HCT116 (cell line): ENCODE results near the gene AKR1A1. TPM values are rescaled to one million over a fixed set of nuclear protein-coding genes. Genes with fewer than 3 reads are reported as not detected.

Experiments
- ATAC-seq: fragments of 200-7000 bp; cut with Tn5 transposase; 2 replicates; pipeline ENCODE4 v1.9.1; 2020; ENCODE audit warnings: mild to moderate bottlenecking, moderate library complexity
- BruUV-seq: library from RNA; stranded (reverse); fragments of 400-500 nt; replicated peaks from 2 replicates; lab custom pipeline; 2021; lab: Mats Ljungman, UMichigan
- CTCF ChIA-PET: fragments of 300-600 bp; sonication (Branson Sonifier 250); formaldehyde crosslinking; loops from one replicate; lab custom pipeline; 2021; ENCODE audit warnings: antibody characterized with exemption; lab: Charles Lee
- POLR2A ChIA-PET: fragments of 300-600, 350-600 bp; sonication (Branson Sonifier 250); formaldehyde crosslinking; loops from one replicate; lab custom pipeline; 2021; ENCODE audit warnings: antibody characterized with exemption; lab: Charles Lee
- RAD21 ChIA-PET, 2 experiments: fragments of 300-600 bp; sonication (Branson Sonifier 250); formaldehyde crosslinking; loops; one replicate each; lab custom pipeline; 2023; ENCODE audit warnings: low total read pairs in 2 of 2; ENCODE audit not compliant: uncharacterized antibody in 2 of 2, unreplicated experiment in 2 of 2, low non-redundant PET in 1 of 2; lab: Charles Lee
- DNase-seq: peaks from one replicate; pipeline ENCODE4 v3.0.0-alpha.2; 2010; ENCODE audit warnings: low read depth, low spot score
- H2AFZ ChIP-seq: fragments of 200-600 bp; shearing (Covaris generic), sonication (generic); 2 replicates; pipeline ENCODE4 v1.6.1; 2017; ENCODE audit warnings: low read depth, mixed run types, mixed read lengths, antibody characterized with exemption, low read length; ENCODE audit not compliant: poor library complexity, severe bottlenecking
- H3K27ac ChIP-seq: 2 replicates; pipeline ENCODE4 v1.5.1; 2012; ENCODE audit warnings: low read depth, low read length
- H3K27me3 ChIP-seq: fragments of 200-600 bp; sonication (generic); 2 replicates; pipeline ENCODE4 v1.6.1; 2016; ENCODE audit warnings: mixed run types, low read length, mixed read lengths; ENCODE audit not compliant: insufficient read depth
- H3K36me3 ChIP-seq, 2 experiments: fragments of 200-500 bp in 1 of 2; fragments of 200-600 bp in 1 of 2; sonication (Bioruptor generic) in 1 of 2; sonication (generic) in 1 of 2; 2 replicates each; pipeline versions ENCODE4 v1.5.1 to v1.6.1; 2014 to 2016; ENCODE audit warnings: low read length in 2 of 2, inconsistent platforms in 1 of 2, mixed read lengths in 1 of 2, mixed run types in 1 of 2; ENCODE audit not compliant: insufficient read depth in 2 of 2, control insufficient read depth in 1 of 2
- H3K4me1 ChIP-seq, 2 experiments: fragments of 200-600 bp in 1 of 2; sonication (generic) in 1 of 2; 2 replicates each; pipeline versions ENCODE4 v1.5.1 to v1.6.1; 2012 to 2017; ENCODE audit warnings: low read length in 2 of 2, inconsistent platforms in 1 of 2, mild to moderate bottlenecking in 1 of 2, mixed read lengths in 1 of 2, mixed run types in 1 of 2, moderate library complexity in 1 of 2; ENCODE audit not compliant: insufficient read depth in 2 of 2, control insufficient read depth in 1 of 2
- H3K4me2 ChIP-seq: fragments of 200-600 bp; sonication (generic); 2 replicates; pipeline ENCODE4 v1.6.1; 2017; ENCODE audit warnings: mixed run types, low read length, mixed read lengths
- H3K4me3 ChIP-seq, 2 experiments: fragments of 200-600 bp in 1 of 2; sonication (generic) in 1 of 2; replicated peaks in 1 of 2; 2 replicates each; pipeline ENCODE4 v1.5.1; 2011 to 2016; ENCODE audit warnings: low read length in 2 of 2, control low read depth in 1 of 2, low read depth in 1 of 2, mild to moderate bottlenecking in 1 of 2, mixed read lengths in 1 of 2, mixed run types in 1 of 2
- H3K79me2 ChIP-seq: fragments of 200-600 bp; sonication (generic); 2 replicates; pipeline ENCODE4 v1.6.1; 2017; ENCODE audit warnings: mild to moderate bottlenecking, mixed run types, low read length, moderate library complexity, mixed read lengths; ENCODE audit not compliant: insufficient read depth
- H3K9ac ChIP-seq: fragments of 200-600 bp; sonication (generic); 2 replicates; pipeline ENCODE4 v1.6.1; 2016; ENCODE audit warnings: low read length, mixed read lengths
- H3K9me2 ChIP-seq: fragments of 200-600 bp; sonication (generic), shearing (Covaris generic); 2 replicates; pipeline ENCODE4 v1.6.1; 2017; ENCODE audit warnings: mixed run types, mild to moderate bottlenecking, moderate library complexity; ENCODE audit not compliant: insufficient read depth
- H3K9me3 ChIP-seq, 2 experiments: fragments of 200-500 bp in 1 of 2; fragments of 200-600 bp in 1 of 2; sonication (Bioruptor generic) in 1 of 2; sonication (generic) in 1 of 2; 2 replicates each; pipeline ENCODE4 v1.6.1; 2014 to 2017; ENCODE audit warnings: low read length in 2 of 2, mixed read lengths in 2 of 2, inconsistent platforms in 1 of 2, low read depth in 1 of 2, mild to moderate bottlenecking in 1 of 2, mixed run types in 1 of 2, moderate library complexity in 1 of 2; ENCODE audit not compliant: control insufficient read depth in 1 of 2, insufficient read depth in 1 of 2
- H4K20me1 ChIP-seq: fragments of 200-600 bp; sonication (generic), shearing (Covaris generic); 2 replicates; pipeline ENCODE4 v1.6.1; 2017; ENCODE audit warnings: mixed run types, mild to moderate bottlenecking, moderate library complexity; ENCODE audit not compliant: insufficient read depth
- CBX3 ChIP-seq: IDR thresholded peaks from 2 replicates; pipeline ENCODE4 v1.6.1; 2012; ENCODE audit warnings: low read depth
- CEBPB ChIP-seq: IDR thresholded peaks from 2 replicates; pipeline ENCODE4 v1.6.1; 2012; ENCODE audit warnings: low read depth
- EGR1 ChIP-seq: IDR thresholded peaks from 2 replicates; pipeline ENCODE4 v1.6.1; 2012; ENCODE audit warnings: low read depth
- ELF1 ChIP-seq: IDR thresholded peaks from 2 replicates; pipeline ENCODE4 v1.6.1; 2012; ENCODE audit warnings: low read depth, borderline replicate concordance
- FOSL1 ChIP-seq: IDR thresholded peaks from 2 replicates; pipeline ENCODE4 v1.6.1; 2012; ENCODE audit warnings: low read depth
- POLR2A ChIP-seq: IDR thresholded peaks from 2 replicates; pipeline ENCODE4 v1.7.0; 2011; ENCODE audit warnings: borderline replicate concordance; ENCODE audit not compliant: insufficient read depth, insufficient read length; ENCODE audit errors: extremely low read depth
- POLR2AphosphoS5 ChIP-seq: IDR thresholded peaks from 2 replicates; pipeline ENCODE4 v1.6.1; 2011; ENCODE audit warnings: mild to moderate bottlenecking, low read depth, low read length, moderate library complexity
- RAD21 ChIP-seq: IDR thresholded peaks from 2 replicates; pipeline ENCODE4 v1.6.1; 2012; ENCODE audit warnings: low read depth, mild to moderate bottlenecking
- SIN3A ChIP-seq: IDR thresholded peaks from 2 replicates; pipeline ENCODE4 v1.6.1; 2012; ENCODE audit warnings: low read depth
- SRF ChIP-seq: IDR thresholded peaks from 2 replicates; pipeline ENCODE4 v1.6.1; 2012; ENCODE audit warnings: low read depth
- intact Hi-C: fragments of 100-400 bp; cut with micrococcal nuclease; formaldehyde crosslinking; loops from 2 replicates; pipeline ENCODE4 v1.10.0; 2022
- total RNA-seq: library from RNA; stranded (reverse); gene quantifications from one replicate; pipeline ENCODE4 v1.2.1, GENCODE V29; 2021; ENCODE audit not compliant: unreplicated experiment
- TF ChIP-seq, protein P1 (sequence below): IDR thresholded peaks from 2 replicates; pipeline ENCODE4 v1.6.1; 2012
- TF ChIP-seq, protein P2 (sequence below): IDR thresholded peaks from 2 replicates; pipeline ENCODE4 v1.6.1; 2011; ENCODE audit warnings: mild to moderate bottlenecking, low read length, moderate library complexity; ENCODE audit not compliant: insufficient replicate concordance; ENCODE audit errors: extremely low read depth

Gene AKR1A1
- total RNA-seq, 1 experiment from 2014 or later = 199 TPM

DNA sequence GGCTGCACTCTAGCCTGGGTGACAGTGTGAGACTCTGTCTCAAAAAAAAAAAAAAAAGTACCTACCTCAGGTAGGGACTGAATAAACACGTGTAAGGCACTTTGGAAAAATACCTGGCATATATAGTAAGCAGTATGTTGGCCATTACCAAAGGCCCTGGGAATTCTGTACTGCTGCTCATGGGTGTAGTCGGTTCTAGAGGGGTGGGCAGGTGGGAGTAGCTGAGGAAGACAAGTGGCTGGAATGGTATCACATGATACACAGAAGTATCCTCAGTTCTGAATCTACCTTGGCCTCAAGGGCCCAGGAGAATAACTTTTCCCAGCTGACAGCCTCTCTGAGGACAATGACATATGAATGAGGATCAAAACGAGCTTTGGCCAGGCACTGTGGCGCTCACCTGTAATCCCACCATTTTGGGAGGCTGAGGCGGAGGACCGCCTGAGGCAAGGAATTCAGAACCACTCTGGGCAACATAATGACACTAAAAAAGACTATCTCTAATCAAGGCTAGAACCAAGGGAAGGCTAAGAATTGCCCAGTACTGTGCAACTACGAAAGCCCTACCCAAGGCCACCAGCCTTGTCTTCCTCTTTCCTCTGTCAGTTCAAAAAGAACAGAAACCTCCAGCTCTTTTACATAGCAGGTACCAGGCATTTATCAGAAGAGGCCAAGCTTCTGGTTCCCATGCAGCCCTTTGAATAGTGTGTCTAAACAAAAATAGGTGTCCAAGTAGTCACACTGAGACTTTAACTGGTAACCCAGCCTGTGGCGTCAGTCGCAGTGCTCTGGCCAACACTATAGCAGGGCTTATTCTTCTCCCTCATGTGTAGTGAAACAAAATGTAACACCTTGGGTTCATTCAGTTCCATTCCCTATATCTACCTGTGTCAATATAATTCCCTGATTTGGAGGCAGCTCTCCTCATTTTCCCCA lies 40.3 kb upstream of the AKR1A1 start:
- Histone ChIP-seq H3K27me3 (no peaks in the 10 kb centered on the region), H3K9me3 (no peaks in the 10 kb centered on the region), H4K20me1 (peaks cover 10% of the 10 kb centered on the region), H2AFZ (no peak overlapping the region), H3K4me3 (no peak overlapping the region), H3K9me2 (no peaks in the 10 kb centered on the region), H3K79me2 (peaks cover 32% of the 10 kb centered on the region), H3K4me2 (no peak overlapping the region), H3K9ac (no peak overlapping the region), H3K27ac (no peak overlapping the region; the same call in 1 of the 2 replicates), H3K36me3 (peaks cover 37 to 50% of the 10 kb centered on the region in 2 experiments), H3K4me1 (no peaks in the 10 kb centered on the region)
- TF ChIP-seq CBX3 (no peak), POLR2AphosphoS5 (peak; percentile 25), SRF (no peak), FOSL1 (no peak)
- DNase-seq (no peak), ATAC-seq (no peak)
- ChIA-PET CTCF (interaction anchor here (1.7 to 3.8 kb wide), 2 partner anchors 13 to 59 kb away, joined by 4 to 28 read pairs; no protein-coding TSS in a partner anchor), POLR2A (interaction anchor here (0.7 to 6.1 kb wide), 3 partner anchors 9 to 60 kb away, joined by 3 to 61 read pairs (median 3); partner anchors contain the start of gene PRDX1), RAD21 (no interaction called here)
- TSS peak; percentile 31 for BruUV-seq
- intact Hi-C loops = no loop called here

- H3K79me2 ChIP-seq = peaks cover 40% of the 10 kb centered on the region
- no peaks in the 10 kb centered on the region for H3K9me3 ChIP-seq
- peaks cover 44 to 57% of the 10 kb centered on the region in 2 experiments for H3K36me3 ChIP-seq
- POLR2A ChIA-PET = interaction anchor here (0.7 to 6.1 kb wide), 3 partner anchors 8 to 286 kb away, joined by 3 to 61 read pairs (median 3); partner anchors contain the start of gene PRDX1
- no peaks in the 10 kb centered on the region for H3K27me3 ChIP-seq
- H3K4me2 ChIP-seq = no peak overlapping the region
- DNase-seq (no peak), ATAC-seq (no peak)
- no peak overlapping the region for H3K27ac ChIP-seq
- no peak for TF ChIP-seq CBX3
- TF ChIP-seq ELF1 = no peak
- TF ChIP-seq EGR1 = no peak
- TF ChIP-seq RAD21 = no peak
- no peak for TF ChIP-seq POLR2A
- TF ChIP-seq, protein P1, sequence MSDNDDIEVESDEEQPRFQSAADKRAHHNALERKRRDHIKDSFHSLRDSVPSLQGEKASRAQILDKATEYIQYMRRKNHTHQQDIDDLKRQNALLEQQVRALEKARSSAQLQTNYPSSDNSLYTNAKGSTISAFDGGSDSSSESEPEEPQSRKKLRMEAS = no peak
- TF ChIP-seq, protein P2, sequence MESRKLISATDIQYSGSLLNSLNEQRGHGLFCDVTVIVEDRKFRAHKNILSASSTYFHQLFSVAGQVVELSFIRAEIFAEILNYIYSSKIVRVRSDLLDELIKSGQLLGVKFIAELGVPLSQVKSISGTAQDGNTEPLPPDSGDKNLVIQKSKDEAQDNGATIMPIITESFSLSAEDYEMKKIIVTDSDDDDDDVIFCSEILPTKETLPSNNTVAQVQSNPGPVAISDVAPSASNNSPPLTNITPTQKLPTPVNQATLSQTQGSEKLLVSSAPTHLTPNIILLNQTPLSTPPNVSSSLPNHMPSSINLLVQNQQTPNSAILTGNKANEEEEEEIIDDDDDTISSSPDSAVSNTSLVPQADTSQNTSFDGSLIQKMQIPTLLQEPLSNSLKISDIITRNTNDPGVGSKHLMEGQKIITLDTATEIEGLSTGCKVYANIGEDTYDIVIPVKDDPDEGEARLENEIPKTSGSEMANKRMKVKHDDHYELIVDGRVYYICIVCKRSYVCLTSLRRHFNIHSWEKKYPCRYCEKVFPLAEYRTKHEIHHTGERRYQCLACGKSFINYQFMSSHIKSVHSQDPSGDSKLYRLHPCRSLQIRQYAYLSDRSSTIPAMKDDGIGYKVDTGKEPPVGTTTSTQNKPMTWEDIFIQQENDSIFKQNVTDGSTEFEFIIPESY = no peak
- no peak for TF ChIP-seq SIN3A
- TF ChIP-seq FOSL1 = no peak
- no peak for TF ChIP-seq CEBPB
- RAD21 ChIA-PET = no interaction called here
- no peaks in the 10 kb centered on the region for H3K9me2 ChIP-seq
- BruUV-seq = no TSS peak
- intact Hi-C loops = no loop called here
- no peak overlapping the region for H2AFZ ChIP-seq
- H4K20me1 ChIP-seq = peaks cover 14% of the 10 kb centered on the region
- CTCF ChIA-PET = interaction anchor here (1.7 to 3.8 kb wide), 2 partner anchors 13 to 59 kb away, joined by 4 to 28 read pairs; no protein-coding TSS in a partner anchor
- H3K4me3 ChIP-seq = no peak overlapping the region
- no peaks in the 10 kb centered on the region for H3K4me1 ChIP-seq
- no peak overlapping the region for H3K9ac ChIP-seq
These were observed 39.6 kb upstream of the AKR1A1 start for GRCh38 chr1:45510972-45511527.
